ENCODE measurements around the gene AGBL3. TPM values are rescaled to one million over a fixed set of nuclear protein-coding genes. Genes with fewer than 3 reads are reported as not detected.

Gene AGBL3
- total and polyA plus RNA-seq, 9 of the 15 experiments (the other 6 are each of a cell fraction or from before 2014, with no cell fraction given) = 0.54 to 2.9 (median 1.7) TPM

DNA sequence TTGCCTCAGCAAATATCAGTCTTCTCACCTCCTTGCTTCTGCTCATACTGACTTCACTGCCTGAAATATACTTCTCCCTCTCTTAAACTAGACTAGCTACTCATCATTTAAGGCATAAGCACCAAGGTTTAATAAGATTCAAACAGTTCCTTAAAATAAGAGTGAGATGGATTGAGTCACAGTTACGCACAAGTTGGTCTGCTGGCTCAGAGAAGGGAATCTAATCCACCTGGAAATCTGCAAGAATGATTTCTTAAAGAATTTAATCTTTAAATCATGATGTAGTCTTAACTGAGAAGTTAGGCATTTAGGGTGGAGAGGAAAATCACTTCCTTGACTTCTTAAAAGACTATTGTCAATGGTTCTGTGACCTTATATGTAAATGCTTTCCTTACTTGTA is 105.4 kb downstream of the AGBL3 start (continued):
- TF ChIP-seq CXXC5 (CRISPR knock-in tag; IDR thresholded peaks at IDR 0.05) = no peak
- TF ChIP-seq GATA2 (CRISPR knock-in tag; IDR thresholded peaks at IDR 0.05) = no peak

GRCh38 chr7:135094472-135095237 is 108.3 kb downstream of the AGBL3 start:
- no peak overlapping the region for H3K27ac ChIP-seq (ENCODE audit: extremely low read depth, low read depth, low read length)
- no peak overlapping the region for H3K9ac ChIP-seq (ENCODE audit: insufficient read depth in 1 of 2, low read depth in 2 of 2, low read length in 2 of 2)
- H3K27me3 ChIP-seq (ENCODE audit: control insufficient read depth in 2 of 2, insufficient read depth in 2 of 2, low read length in 2 of 2) = no peaks in the 10 kb centered on the region
- intact Hi-C loops (cut with micrococcal nuclease) (no loop called here), in situ Hi-C loops (cut with MboI) (no loop called here)
- no peaks in the 10 kb centered on the region for H3K4me1 ChIP-seq (replicated peaks in 1 of 2; ENCODE audit: control insufficient read depth in 2 of 2, insufficient read depth in 2 of 2, low read length in 2 of 2)
- FAIRE-seq (no peak), ATAC-seq (no peak), DNase-seq (ENCODE audit: extremely low read depth in 1 of 4, low spot score in 3 of 4) (no peak)
- H3K79me2 ChIP-seq (ENCODE audit: control insufficient read depth, insufficient read depth, low read length) = no peaks in the 10 kb centered on the region
- H3K9me3 ChIP-seq (replicated peaks; ENCODE audit: control insufficient read depth, insufficient read depth, low read depth, low read length) = no peaks in the 10 kb centered on the region
- H3K36me3 ChIP-seq (ENCODE audit: control insufficient read depth, insufficient read depth, low read length) = no peaks in the 10 kb centered on the region
- no peaks in the 10 kb centered on the region for H4K20me1 ChIP-seq (replicated peaks; ENCODE audit: control insufficient read depth, insufficient read depth, low read length)
- H3K9me1 ChIP-seq (ENCODE audit: control insufficient read depth, insufficient read depth, low read length) = no peaks in the 10 kb centered on the region
- no peak overlapping the region for H3K4me3 ChIP-seq
- 3% methylated on average over 2 of the region's 2 CpGs for WGBS (ENCODE audit: insufficient coverage, low coverage, missing lambda C conversion rate)
- no peak overlapping the region for H3K4me2 ChIP-seq (ENCODE audit: insufficient read depth, low read length)
- ChIA-PET CTCF (ENCODE audit: low intra/inter-chr PET ratio) (no interaction called here), POLR2A (no interaction called here)
- BruUV-seq (replicated peaks) = no TSS peak
- no peak overlapping the region for H2AFZ ChIP-seq (ENCODE audit: low read depth, low read length)
- TF ChIP-seq SRSF3 (IDR thresholded peaks at IDR 0.05; ENCODE audit: insufficient read depth, low read length) = no peak
- no peak for TF ChIP-seq PCBP2 (IDR thresholded peaks at IDR 0.05; ENCODE audit: low read depth, low read length, poor library complexity, severe bottlenecking)
- TF ChIP-seq, protein P1, sequence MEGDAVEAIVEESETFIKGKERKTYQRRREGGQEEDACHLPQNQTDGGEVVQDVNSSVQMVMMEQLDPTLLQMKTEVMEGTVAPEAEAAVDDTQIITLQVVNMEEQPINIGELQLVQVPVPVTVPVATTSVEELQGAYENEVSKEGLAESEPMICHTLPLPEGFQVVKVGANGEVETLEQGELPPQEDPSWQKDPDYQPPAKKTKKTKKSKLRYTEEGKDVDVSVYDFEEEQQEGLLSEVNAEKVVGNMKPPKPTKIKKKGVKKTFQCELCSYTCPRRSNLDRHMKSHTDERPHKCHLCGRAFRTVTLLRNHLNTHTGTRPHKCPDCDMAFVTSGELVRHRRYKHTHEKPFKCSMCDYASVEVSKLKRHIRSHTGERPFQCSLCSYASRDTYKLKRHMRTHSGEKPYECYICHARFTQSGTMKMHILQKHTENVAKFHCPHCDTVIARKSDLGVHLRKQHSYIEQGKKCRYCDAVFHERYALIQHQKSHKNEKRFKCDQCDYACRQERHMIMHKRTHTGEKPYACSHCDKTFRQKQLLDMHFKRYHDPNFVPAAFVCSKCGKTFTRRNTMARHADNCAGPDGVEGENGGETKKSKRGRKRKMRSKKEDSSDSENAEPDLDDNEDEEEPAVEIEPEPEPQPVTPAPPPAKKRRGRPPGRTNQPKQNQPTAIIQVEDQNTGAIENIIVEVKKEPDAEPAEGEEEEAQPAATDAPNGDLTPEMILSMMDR (IDR thresholded peaks at IDR 0.05 in 2 of 3, conservative IDR thresholded peaks at IDR 0.05 in 1 of 3; ENCODE audit: insufficient read depth in 2 of 3, low read depth in 1 of 3, low read length in 3 of 3) = no peak
- no peak for TF ChIP-seq RNF219 (CRISPR knock-in tag; IDR thresholded peaks at IDR 0.05)
- TF ChIP-seq, protein P2, sequence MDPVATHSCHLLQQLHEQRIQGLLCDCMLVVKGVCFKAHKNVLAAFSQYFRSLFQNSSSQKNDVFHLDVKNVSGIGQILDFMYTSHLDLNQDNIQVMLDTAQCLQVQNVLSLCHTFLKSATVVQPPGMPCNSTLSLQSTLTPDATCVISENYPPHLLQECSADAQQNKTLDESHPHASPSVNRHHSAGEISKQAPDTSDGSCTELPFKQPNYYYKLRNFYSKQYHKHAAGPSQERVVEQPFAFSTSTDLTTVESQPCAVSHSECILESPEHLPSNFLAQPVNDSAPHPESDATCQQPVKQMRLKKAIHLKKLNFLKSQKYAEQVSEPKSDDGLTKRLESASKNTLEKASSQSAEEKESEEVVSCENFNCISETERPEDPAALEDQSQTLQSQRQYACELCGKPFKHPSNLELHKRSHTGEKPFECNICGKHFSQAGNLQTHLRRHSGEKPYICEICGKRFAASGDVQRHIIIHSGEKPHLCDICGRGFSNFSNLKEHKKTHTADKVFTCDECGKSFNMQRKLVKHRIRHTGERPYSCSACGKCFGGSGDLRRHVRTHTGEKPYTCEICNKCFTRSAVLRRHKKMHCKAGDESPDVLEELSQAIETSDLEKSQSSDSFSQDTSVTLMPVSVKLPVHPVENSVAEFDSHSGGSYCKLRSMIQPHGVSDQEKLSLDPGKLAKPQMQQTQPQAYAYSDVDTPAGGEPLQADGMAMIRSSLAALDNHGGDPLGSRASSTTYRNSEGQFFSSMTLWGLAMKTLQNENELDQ (CRISPR knock-in tag; IDR thresholded peaks at IDR 0.05; ENCODE audit: borderline replicate concordance) = no peak
- TF ChIP-seq PCBP1 (IDR thresholded peaks at IDR 0.05; ENCODE audit: low read depth, low read length, poor library complexity, severe bottlenecking) = no peak
- no peak for TF ChIP-seq SMAD4 (CRISPR knock-in tag; conservative IDR thresholded peaks at IDR 0.05)
- TF ChIP-seq FOXM1 (IDR thresholded peaks at IDR 0.05; ENCODE audit: low read depth) = no peak
- TF ChIP-seq FOXM1 (CRISPR knock-in tag; IDR thresholded peaks at IDR 0.05; ENCODE audit: low read depth) = no peak
- TF ChIP-seq RAD51 (IDR thresholded peaks at IDR 0.05; ENCODE audit: borderline replicate concordance, low read depth) = no peak
